A673 (cell line): ENCODE measurements around the gene LRRN1. TPM values are rescaled to one million over a fixed set of nuclear protein-coding genes. Genes with fewer than 3 reads are reported as not detected.

Source experiments
- BruUV-seq: library from RNA; stranded (reverse); fragments of 400-500 nt; replicated peaks from 2 replicates; lab custom pipeline; 2021; lab: Mats Ljungman, UMichigan
- CTCF ChIA-PET: fragments of 300-600 bp; sonication (Branson Sonifier 250); formaldehyde crosslinking; loops from one replicate; lab custom pipeline; 2022; ENCODE audit warnings: antibody characterized with exemption; lab: Charles Lee
- POLR2A ChIA-PET: fragments of 300-600 bp; sonication (Branson Sonifier 250); formaldehyde crosslinking; loops from one replicate; lab custom pipeline; 2022; ENCODE audit warnings: antibody characterized with exemption; ENCODE audit not compliant: low non-redundant PET; lab: Charles Lee
- DNase-seq: peaks from one replicate; pipeline ENCODE4 v3.0.0-alpha.2; 2015; ENCODE audit warnings: low spot score
- H3K27ac ChIP-seq: fragments of 200-600 bp; sonication (generic); 2 replicates; pipeline ENCODE4 v1.5.1; 2016; ENCODE audit warnings: mixed run types, low read depth, mild to moderate bottlenecking, mixed read lengths, antibody characterized with exemption, low read length; ENCODE audit not compliant: poor library complexity, severe bottlenecking
- H3K27me3 ChIP-seq: fragments of 200-600 bp; sonication (generic); replicated peaks from 2 replicates; pipeline ENCODE4 v1.6.1; 2017; ENCODE audit warnings: mixed run types, low read depth, mild to moderate bottlenecking, mixed read lengths, antibody characterized with exemption, low read length; ENCODE audit not compliant: insufficient read depth, poor library complexity
- H3K36me3 ChIP-seq: fragments of 200-600 bp; sonication (generic); 2 replicates; pipeline ENCODE4 v1.6.1; 2016; ENCODE audit warnings: mixed run types, mild to moderate bottlenecking, mixed read lengths, antibody characterized with exemption, low read length; ENCODE audit not compliant: insufficient read depth, poor library complexity, severe bottlenecking
- H3K4me1 ChIP-seq: fragments of 200-600 bp; sonication (generic); 2 replicates; pipeline ENCODE4 v1.6.1; 2017; ENCODE audit warnings: mixed run types, mild to moderate bottlenecking, mixed read lengths, antibody characterized with exemption, low read length; ENCODE audit not compliant: insufficient read depth, poor library complexity, severe bottlenecking
- H3K4me3 ChIP-seq: fragments of 200-600 bp; sonication (generic); 2 replicates; pipeline ENCODE4 v1.5.1; 2016; ENCODE audit warnings: low read depth, mixed run types, mild to moderate bottlenecking, mixed read lengths, low read length; ENCODE audit not compliant: poor library complexity, severe bottlenecking
- H3K9me3 ChIP-seq: fragments of 200-600 bp; sonication (generic); 2 replicates; pipeline ENCODE4 v1.6.1; 2016; ENCODE audit warnings: mixed run types, low read depth, mild to moderate bottlenecking, mixed read lengths, antibody characterized with exemption, low read length; ENCODE audit not compliant: poor library complexity, severe bottlenecking
- CTCF ChIP-seq: fragments of 300-800, 200-600 bp; sonication (generic); conservative IDR thresholded peaks from 2 replicates; pipeline ENCODE4 v1.5.1; 2017; ENCODE audit warnings: low read depth, mild to moderate bottlenecking, antibody characterized with exemption, low read length, moderate library complexity, mixed read lengths
- EZH2 ChIP-seq: fragments of 200-600 bp; sonication (generic); IDR thresholded peaks from 2 replicates; pipeline ENCODE4 v1.6.1; 2017; ENCODE audit warnings: borderline replicate concordance, low read depth, mild to moderate bottlenecking, mixed read lengths, antibody characterized with exemption, low read length; ENCODE audit not compliant: poor library complexity, severe bottlenecking
- intact Hi-C: fragments of 100-400 bp; cut with micrococcal nuclease; formaldehyde crosslinking; loops from one replicate; pipeline ENCODE4 v1.10.0; 2022; ENCODE audit not compliant: unreplicated experiment
- total RNA-seq: library from RNA; stranded (reverse); gene quantifications from 2 replicates; pipeline ENCODE4 v1.2.3, GENCODE V29; 2021

The LRRN1 gene
- total RNA-seq, 1 experiment from 2014 or later: not detected

- no peaks in the 10 kb centered on the region for H3K4me1 ChIP-seq
- H3K27me3 ChIP-seq: no peaks in the 10 kb centered on the region
- ChIA-PET POLR2A (no interaction called here), CTCF (no interaction called here)
- no TSS peak for BruUV-seq
- H3K27ac ChIP-seq: no peak overlapping the region
- no peak for TF ChIP-seq EZH2
- no peak for TF ChIP-seq CTCF
- no peak overlapping the region for H3K4me3 ChIP-seq
- intact Hi-C loops: no loop called here
- no peaks in the 10 kb centered on the region for H3K36me3 ChIP-seq
- no peak for DNase-seq
- H3K9me3 ChIP-seq: peaks cover 11% of the 10 kb centered on the region
These were observed 21.0 kb upstream of the LRRN1 start for GRCh38 chr3:3778216-3778615.

- DNase-seq: no peak
- Histone ChIP-seq H3K9me3 (peaks cover 11% of the 10 kb centered on the region), H3K27me3 (no peaks in the 10 kb centered on the region), H3K27ac (no peak overlapping the region), H3K4me3 (no peak overlapping the region), H3K36me3 (no peaks in the 10 kb centered on the region), H3K4me1 (no peaks in the 10 kb centered on the region)
- intact Hi-C loops: no loop called here
- TF ChIP-seq CTCF: no peak
- no peak for TF ChIP-seq EZH2
- BruUV-seq: no TSS peak
- ChIA-PET CTCF (no interaction called here), POLR2A (no interaction called here)
These were observed 20.5 kb upstream of the LRRN1 start for GRCh38 chr3:3778641-3779270.

DNA sequence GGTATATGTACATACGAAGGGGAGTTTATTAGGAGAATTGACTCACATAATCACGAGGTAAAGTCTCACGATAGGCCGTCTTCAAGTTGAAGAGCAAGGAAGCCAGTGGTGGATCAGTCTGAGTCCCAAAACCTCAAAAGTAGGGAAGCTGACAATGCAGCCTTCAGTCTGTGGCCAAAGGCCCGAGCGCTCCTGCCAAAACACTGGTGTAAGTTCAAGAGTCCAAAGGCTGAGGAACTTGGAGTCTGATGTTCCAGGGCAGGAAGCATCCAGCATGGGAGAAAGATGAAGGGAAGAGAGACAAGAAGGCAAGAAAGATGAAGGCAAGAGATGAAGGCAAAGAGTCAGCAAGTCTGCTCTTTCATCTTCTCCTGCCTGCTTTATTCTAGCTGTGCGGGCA is 16.8 kb upstream of the LRRN1 start:
- no TSS peak for BruUV-seq
- H3K4me1 ChIP-seq: no peaks in the 10 kb centered on the region
- ChIA-PET CTCF (no interaction called here), POLR2A (no interaction called here)
- no peak for TF ChIP-seq CTCF
- no peak for DNase-seq
- no peaks in the 10 kb centered on the region for H3K27me3 ChIP-seq
- no peaks in the 10 kb centered on the region for H3K36me3 ChIP-seq
- peaks cover 1% of the 10 kb centered on the region for H3K9me3 ChIP-seq
- H3K27ac ChIP-seq: no peak overlapping the region
- intact Hi-C loops: no loop called here
- H3K4me3 ChIP-seq: no peak overlapping the region
